ENCODE data around the gene REEP6. TPM values are rescaled to one million over a fixed set of nuclear protein-coding genes. Genes with fewer than 3 reads are reported as not detected.
"Not testable (repeated sequence)": the region's sequence is repeated elsewhere in the genome, so short reads cannot be mapped to it uniquely, and the experiment has no call there.

REEP6 gene
- total RNA-seq, 1 experiment from 2014 or later = 0.79 TPM

GRCh38 chr19:1471515-1472160 is 19.3 kb upstream of the REEP6 start:
- DNase-seq (ENCODE audit: extremely low read depth, low read depth) = no peak

- DNase-seq (ENCODE audit: extremely low read depth, low read depth) = no peak
Measured at GRCh38 chr19:1472231-1473084, 18.5 kb upstream of the REEP6 start.

- no peak for DNase-seq (ENCODE audit: extremely low read depth, low read depth)
Measured at GRCh38 chr19:1473085-1473851, 17.7 kb upstream of the REEP6 start.

GRCh38 chr19:1474011-1474764 is 16.8 kb upstream of the REEP6 start:
- no peak for DNase-seq (ENCODE audit: extremely low read depth, low read depth)

DNA sequence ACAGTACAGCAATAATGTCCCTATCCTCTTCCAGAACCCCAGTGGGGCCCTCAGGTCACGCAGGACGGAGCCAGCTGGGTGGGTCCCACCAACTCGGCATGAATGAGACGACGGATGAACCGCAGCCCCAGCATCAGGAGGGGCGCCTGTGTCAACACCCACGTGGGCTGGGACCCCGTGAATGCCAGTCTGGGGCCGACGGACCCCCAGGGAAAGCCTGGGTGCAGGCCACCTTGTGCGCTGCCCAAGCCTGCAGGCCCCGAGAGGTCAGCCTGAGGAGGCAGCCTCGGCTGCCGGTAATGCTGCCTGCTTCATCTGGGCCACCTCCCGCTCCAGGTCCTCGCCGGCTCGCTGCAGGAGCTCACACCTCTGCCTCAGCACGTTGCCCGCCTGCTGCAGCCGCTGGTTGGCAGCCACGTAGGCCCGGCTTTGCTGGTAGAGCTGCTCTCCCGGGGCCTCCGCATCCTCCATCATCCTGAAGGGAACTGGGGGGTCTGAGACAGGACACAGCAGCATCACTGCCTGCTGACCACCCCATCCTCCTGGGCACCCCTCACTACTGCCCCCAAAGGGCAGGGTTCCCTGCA is 16.1 kb upstream of the REEP6 start:
- no peak for DNase-seq (ENCODE audit: extremely low read depth, low read depth)

DNA sequence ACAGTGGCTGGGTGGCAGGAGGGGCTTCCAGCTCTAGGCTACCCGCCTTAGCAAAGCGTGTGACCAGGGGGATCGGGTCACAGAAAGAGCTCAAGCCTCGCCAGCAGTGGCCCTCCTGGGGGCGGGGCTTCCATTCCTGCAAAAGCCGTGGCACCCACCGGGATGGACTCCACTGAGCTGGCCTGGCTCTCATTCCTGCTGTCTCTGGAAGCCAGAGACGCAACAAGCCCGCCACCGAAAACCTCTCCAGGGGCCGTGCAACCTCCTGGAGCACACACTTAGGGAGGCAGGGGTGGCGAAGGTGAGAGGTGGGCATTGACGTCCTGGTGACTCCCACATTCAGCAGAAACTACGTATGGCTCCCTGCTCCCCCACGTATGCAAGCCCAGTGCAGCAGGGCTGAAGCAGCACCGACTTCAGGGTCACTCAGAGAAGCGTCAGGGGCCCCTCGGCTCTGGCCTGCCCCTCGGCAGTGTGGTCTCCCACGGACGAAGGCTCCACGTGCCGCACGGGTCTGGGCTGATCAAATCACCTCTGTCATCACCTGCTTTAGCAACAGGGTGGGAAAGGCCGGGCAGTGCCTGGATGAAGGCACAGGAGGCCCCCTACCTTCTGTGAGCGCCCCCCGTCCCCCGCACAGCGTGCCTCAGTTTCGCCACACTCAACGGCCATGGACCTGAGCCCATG is 15.1 kb upstream of the REEP6 start:
- DNase-seq (ENCODE audit: extremely low read depth, low read depth) = no peak

- not testable (repeated sequence) for DNase-seq (ENCODE audit: extremely low read depth, low read depth)
Measured at GRCh38 chr19:1477056-1477455, 13.9 kb upstream of the REEP6 start.

DNA sequence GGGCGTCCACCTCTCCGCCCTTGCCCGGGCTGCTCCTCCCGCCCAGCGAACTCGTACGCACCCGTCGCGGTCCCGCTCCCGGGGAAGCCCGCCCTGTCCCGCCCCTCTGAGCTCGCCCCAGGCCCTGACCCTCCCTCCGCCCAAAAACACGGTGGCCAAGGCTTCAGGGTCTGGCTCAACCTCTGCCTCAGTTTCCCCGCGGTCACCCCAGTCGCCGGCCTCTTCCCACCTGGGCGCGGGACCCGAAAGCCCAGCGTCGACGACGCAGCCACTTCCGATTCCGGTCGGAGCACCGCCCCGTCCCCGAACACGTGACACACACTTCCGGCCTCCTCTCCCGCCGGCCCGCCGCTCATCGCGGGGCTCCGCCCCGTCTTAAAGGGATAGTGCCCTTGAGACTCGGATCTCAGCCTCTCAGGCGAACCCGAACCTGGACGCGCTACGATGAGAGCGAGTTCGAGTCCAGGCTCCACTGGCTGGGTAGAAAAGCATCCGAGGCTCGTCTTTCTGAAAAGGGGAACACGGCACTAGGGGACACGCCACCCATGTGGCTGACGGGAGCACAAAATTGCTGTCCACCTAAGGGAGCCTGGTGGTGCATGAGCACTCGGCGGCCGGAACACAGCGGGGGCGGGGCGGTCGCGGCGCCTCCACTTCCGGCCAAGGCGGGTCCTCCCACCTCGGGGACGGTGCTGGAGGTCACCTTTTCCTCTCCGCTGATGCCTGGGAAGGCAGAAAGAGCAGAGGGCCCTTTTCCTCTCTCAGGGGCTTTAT is 11.9 kb upstream of the REEP6 start, which contains the start of gene C19orf25:
C19orf25 (minus strand) TSS at position 282 of the 774 bp plus-strand sequence. CDS start 312 bp downstream, outside the sequence.
- DNase-seq (ENCODE audit: extremely low read depth, low read depth) = peak; percentile 89

DNA sequence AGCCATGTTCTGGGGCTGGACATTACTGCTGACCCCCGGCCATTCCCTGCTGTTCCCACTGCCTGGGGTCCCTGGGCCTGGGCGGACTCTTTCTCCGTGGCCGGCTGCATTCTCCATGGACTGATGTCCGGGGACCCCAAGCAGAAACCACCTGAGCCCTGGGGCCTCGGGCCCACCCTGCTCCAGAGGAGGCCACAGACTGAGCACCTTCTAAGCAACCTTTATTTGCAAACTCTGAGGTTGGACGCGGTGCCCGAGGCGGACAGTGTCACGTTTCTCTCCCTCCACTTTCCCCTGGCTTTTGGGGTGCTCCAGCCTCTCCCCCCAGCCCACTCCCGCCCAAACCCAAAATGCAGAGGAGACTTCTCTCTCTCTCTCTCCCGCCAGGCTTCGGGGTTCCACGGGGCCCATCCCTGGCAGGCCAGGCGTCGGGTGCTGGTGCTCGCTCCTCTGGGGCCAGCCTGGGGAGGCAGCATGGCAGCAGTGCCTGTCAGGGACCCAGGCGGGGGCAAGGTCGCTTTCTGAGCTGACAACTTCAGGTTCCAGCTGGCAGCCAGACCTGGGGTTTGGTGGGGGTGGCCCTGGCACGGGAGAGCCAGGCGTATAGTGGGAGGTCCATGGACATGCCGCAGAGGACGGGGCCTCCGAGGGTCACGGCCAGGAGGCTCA is 9.6 kb upstream of the REEP6 start:
- no peak for DNase-seq (ENCODE audit: extremely low read depth, low read depth)

GRCh38 chr19:1481893-1482360 is 9.1 kb upstream of the REEP6 start:
- DNase-seq (ENCODE audit: extremely low read depth, low read depth) = no peak

DNA sequence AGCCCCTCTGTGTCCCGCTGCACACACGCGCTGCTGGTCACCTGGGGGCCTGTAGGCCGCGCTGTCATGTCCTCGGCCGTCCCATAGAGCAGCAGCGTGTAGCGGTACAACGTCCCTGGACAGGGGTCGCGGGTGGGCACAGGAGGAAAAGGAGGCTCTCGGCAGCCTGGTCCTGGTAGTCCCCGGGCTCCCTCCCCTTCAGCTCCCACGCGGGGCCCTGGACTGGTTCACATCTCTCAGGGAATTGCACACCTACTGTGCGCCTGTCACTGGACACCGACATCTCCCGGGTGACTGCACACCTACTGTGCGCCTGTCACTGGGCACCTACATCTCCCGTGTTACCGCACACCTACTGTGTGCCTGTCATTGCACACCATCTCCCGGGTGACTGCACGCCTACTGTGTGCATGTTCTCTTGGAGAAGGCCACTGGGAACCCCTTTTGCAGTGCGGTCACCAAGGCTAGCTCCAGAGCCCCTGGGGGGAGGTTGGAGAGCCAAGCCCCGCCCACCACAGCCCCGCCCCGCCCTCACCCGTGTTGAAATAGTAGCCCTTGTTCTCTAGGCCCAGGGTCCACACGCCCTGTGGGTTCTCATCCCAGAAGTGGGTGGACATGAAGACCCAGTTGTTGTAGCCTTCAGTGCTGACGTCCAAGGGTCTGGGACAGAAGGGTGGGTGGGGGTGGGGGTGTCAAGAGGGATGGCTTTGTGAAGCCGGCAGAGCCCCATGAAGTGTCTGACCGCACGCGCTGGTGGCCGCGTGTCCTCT is 8.4 kb upstream of the REEP6 start:
- no peak for DNase-seq (ENCODE audit: extremely low read depth, low read depth)

DNA sequence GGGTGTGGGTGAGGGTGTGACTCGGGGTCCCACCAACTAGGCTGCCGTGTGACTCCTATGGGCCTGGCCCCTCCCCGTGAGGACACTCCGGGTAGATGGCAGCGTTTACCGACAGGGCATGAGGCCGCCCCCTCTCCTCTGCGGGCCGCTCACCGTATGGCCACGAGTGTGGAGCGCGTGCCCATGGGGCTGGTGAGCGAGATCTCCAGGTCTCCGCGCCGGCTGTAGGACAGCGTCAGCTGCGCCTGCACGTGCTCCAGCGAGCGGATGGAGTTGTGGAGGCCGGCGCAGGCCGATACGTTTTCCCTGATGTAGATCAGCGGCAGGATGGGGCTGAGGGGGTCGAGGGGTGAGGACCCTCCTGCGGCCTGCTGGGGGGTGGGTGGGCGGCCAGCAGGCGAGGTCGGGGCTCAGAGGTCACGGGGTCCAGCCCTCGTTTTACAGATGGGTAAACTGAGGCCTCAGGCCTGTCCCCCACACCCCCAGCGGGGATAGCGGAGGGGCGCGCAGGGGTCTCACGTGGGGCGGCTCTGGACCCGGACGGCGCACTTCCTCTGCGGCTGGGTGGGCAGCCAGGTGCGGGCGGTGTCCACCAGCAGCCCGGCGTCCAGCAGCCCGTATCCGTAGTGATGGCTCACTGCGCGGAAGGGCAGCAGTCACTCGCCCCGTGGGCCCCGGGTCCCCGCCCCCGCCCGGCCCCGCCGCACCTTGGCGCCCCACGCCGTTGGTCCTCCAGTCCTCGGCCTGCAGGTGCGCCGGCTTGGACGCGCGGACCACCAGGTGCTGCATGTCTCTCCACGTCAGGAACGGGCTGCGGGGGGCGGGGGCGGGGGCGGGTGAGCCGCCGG is 7.6 kb upstream of the REEP6 start:
- no peak for DNase-seq (ENCODE audit: extremely low read depth, low read depth)

DNA sequence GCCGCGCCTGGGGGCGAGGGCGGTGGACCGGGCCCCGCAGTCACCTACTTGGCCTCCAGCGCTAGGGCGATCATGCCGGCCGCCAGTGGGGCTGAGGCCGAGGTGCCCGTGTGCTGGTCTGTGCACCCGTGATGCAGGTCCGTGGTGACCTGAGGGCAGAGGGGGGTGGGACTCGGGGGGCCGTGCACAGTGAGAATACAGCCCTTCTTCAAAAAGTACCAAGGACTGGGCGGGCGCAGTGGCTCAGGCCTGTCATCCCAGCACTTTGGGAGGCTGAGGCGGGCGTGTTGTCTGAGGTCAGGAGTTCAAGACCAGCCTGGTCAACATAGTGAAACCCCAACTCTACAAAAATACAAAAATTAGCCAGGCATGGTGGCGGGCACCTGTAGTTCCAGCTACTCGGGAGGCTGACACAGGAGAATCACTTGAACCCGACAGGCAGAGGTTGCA is 7.0 kb upstream of the REEP6 start:
- DNase-seq (ENCODE audit: extremely low read depth, low read depth) = no peak

GRCh38 chr19:1486720-1487575 is 4.0 kb upstream of the REEP6 start:
- no peak for DNase-seq (ENCODE audit: extremely low read depth, low read depth)

DNA sequence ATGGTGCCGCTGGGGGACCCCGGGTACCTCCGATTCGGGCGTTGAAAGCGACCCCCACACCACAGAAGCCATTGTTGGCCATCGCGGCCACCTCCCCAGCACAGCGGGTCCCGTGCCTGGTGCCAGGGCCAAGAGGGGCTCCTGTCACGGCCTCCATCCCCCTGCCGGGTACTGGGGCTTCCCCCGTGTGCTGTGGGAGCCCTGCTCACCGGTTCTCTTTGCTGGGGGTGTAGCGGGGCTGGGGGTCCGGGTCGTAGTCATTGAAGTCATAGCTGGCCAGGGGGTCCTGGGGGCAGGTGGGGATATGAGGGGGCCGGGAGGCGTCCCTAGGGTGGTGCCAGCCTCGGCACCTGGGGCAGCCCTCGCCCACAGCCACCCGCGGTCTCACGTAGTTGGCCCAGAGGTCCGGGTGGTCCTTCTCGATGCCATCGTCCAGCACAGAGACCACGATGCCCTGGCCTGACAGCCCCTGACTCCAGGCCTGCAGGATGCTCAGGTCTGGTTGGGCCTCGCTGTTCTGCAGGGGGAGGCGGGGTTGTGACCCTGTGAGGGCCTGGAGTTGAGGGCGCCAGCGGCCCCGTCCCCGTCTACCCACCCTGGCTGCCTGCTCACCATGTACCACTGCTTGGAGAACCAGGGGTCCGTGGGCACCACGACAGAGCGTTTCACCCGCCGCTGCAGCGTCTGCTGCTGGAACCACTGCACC is 3.3 kb upstream of the REEP6 start:
- DNase-seq (ENCODE audit: extremely low read depth, low read depth) = no peak

Data from NCI-H460 (cell line).